ENCODE data around the gene IP6K1. TPM values are rescaled to one million over a fixed set of nuclear protein-coding genes. Genes with fewer than 3 reads are reported as not detected.
"Not testable (repeated sequence)": the region's sequence is repeated elsewhere in the genome, so short reads cannot be mapped to it uniquely, and the experiment has no call there.

The IP6K1 gene
- total RNA-seq (2022) (43.4 and 44.8 TPM in 2 replicates), Bru-seq, nascent RNA (percentile 76 among the genes with signal in this experiment), BruChase-seq, experiment 1, labeled RNA remaining after a 6-hour chase (percentile 78 among the genes with signal in this experiment), BruChase-seq, experiment 2, labeled RNA remaining after a 2-hour chase (percentile 81 among the genes with signal in this experiment)
- long read RNA-seq, full-length matches to known transcripts: 37 of 61 reads
- long read RNA-seq, partial matches to known transcripts: 11 of 61 reads
- long read RNA-seq, other reads (novel, unspliced or antisense): 13 of 61 reads

DNA sequence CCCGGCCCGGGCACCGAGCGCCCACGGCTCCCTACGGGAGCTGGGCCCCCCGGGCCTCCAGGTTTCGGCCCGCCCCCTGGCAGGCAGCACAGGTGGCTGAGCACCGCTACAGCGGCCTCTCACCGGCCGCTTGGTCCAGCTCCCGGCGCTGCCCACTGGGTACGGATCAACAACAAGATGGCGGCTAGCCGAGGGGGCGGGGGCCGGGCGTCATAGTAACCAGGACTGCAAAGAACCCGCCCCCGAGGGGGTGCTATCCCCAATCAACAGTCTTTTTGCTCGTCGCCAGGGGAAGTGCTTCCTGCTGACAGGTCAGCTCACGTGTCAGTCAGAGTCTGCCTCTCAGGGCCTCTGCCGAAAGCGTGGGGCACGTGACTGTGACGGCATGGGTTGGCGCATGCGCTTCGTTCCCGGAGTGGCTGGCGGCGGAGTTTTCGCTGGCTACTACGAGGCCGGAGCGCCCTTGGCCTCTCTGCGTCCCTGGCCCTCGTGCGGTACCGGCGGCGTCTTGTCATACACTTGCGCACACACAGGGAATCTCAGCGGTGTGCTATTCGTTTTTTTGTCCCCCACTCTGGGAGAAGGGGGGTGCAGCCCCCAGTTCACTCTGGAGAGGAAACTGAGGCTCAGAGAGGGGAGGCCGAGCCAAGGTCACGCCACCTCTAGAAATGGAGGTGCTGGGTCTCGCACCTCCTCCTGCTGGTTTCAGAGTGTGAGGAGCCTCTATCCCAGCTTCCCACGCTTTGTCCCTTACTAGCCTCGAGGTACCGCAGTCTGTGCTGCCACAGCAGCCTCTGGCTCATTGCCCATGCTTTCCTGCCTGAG is at the start of gene IP6K1:
TSS of gene IP6K1 (minus strand) at position 186 of the 825 bp plus-strand sequence. CDS start 38,502 bp downstream, outside the sequence.
- H3K4me1 Mint-ChIP-seq (ENCODE audit: insufficient read depth, unreplicated experiment): no peaks in the 10 kb centered on the region
- H3K27me3 Mint-ChIP-seq (ENCODE audit: insufficient read depth, unreplicated experiment): no peaks in the 10 kb centered on the region
- DNase-seq (ENCODE audit: unreplicated experiment): peak; percentile 100
- no peaks in the 10 kb centered on the region for H3K9me3 Mint-ChIP-seq (ENCODE audit: unreplicated experiment)
- no TSS peak for BruUV-seq (replicated peaks)
- ChIA-PET CTCF (interaction anchor here (0.6 to 3.2 kb wide), 8 partner anchors 10 to 139 kb away, joined by 3 to 15 read pairs (median 3); partner anchors contain the start of gene CDHR4), POLR2A (interaction anchor here (0.5 to 3.5 kb wide), 22 partner anchors 11 to 303 kb away, joined by 3 to 33 read pairs (median 4); partner anchors contain the start of genes AMIGO3, CDHR4, GMPPB and INKA1)
- intact Hi-C loops (cut with micrococcal nuclease): loop anchor here (2.0 kb wide), 1 partner anchor 16 kb away; the partner anchor contains the start of gene INKA1
- TF ChIP-seq, protein P1, sequence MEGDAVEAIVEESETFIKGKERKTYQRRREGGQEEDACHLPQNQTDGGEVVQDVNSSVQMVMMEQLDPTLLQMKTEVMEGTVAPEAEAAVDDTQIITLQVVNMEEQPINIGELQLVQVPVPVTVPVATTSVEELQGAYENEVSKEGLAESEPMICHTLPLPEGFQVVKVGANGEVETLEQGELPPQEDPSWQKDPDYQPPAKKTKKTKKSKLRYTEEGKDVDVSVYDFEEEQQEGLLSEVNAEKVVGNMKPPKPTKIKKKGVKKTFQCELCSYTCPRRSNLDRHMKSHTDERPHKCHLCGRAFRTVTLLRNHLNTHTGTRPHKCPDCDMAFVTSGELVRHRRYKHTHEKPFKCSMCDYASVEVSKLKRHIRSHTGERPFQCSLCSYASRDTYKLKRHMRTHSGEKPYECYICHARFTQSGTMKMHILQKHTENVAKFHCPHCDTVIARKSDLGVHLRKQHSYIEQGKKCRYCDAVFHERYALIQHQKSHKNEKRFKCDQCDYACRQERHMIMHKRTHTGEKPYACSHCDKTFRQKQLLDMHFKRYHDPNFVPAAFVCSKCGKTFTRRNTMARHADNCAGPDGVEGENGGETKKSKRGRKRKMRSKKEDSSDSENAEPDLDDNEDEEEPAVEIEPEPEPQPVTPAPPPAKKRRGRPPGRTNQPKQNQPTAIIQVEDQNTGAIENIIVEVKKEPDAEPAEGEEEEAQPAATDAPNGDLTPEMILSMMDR (IDR thresholded peaks at IDR 0.05; ENCODE audit: unreplicated experiment): no peak
- H3K4me3 Mint-ChIP-seq (ENCODE audit: unreplicated experiment): peak within 1 kb of the TSS; percentile 84
- H3K27ac Mint-ChIP-seq (ENCODE audit: low read depth, unreplicated experiment): peak within 1 kb of the TSS; percentile 97
- H3K36me3 Mint-ChIP-seq (ENCODE audit: insufficient read depth, unreplicated experiment): peaks cover 11% of the 10 kb centered on the region

DNA sequence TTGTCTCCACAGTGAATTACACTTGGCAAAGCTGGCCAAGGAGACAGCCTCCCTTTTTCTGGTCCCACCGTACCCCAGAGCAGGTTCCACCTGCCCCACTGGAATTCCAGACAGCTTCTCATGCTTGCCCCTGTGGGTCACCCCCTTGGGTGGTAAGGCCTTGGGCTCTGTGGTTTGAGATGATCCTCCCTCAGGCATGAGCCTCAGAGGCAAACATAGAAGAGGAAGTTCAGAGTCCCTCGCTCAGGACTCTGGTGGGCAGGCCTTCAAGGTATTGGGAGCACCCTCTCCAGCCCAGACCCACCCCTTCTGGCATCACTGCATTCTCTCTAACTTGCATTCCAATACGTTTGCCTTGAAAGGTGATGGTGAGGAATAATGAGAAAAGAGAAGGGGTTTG is 45.0 kb upstream of the IP6K1 start:
- no peaks in the 10 kb centered on the region for H3K9me3 Mint-ChIP-seq (ENCODE audit: unreplicated experiment)
- no peak overlapping the region for H3K27ac Mint-ChIP-seq (ENCODE audit: low read depth, unreplicated experiment)
- H3K4me1 Mint-ChIP-seq (ENCODE audit: insufficient read depth, unreplicated experiment): no peaks in the 10 kb centered on the region
- H3K36me3 Mint-ChIP-seq (ENCODE audit: insufficient read depth, unreplicated experiment): peaks cover 8% of the 10 kb centered on the region
- DNase-seq (ENCODE audit: unreplicated experiment): no peak
- TF ChIP-seq, protein P1 (IDR thresholded peaks at IDR 0.05; ENCODE audit: unreplicated experiment): no peak
- POLR2A ChIA-PET: no interaction called here
- intact Hi-C loops (cut with micrococcal nuclease): no loop called here
- no peak overlapping the region for H3K4me3 Mint-ChIP-seq (ENCODE audit: unreplicated experiment)
- H3K27me3 Mint-ChIP-seq (ENCODE audit: insufficient read depth, unreplicated experiment): no peaks in the 10 kb centered on the region
- CTCF ChIA-PET: interaction anchor here (1.1 kb wide), 1 partner anchor 10 kb away, joined by 3 read pairs; no protein-coding TSS in a partner anchor
- BruUV-seq (replicated peaks): no TSS peak

DNA sequence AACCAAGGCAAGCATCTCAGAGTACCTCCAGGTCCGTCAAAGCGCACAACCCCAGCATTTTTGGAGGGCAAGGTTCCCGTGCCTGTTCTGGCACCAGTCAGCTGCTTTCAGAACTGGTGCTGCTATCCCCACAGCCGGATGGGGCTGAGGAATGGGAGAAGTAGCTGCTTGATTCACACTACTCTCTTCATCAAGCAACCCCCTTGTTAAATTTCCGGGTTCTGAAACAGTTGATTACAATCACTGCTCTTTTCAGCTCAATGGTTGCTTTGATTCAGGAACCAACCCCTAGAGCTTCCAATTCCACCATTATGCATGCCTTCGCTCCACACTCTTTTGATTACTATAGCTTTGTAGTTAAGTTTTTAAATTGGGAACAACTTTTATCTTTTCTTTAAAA is 39.7 kb upstream of the IP6K1 start:
- H3K4me3 Mint-ChIP-seq (ENCODE audit: unreplicated experiment): no peak overlapping the region
- TF ChIP-seq, protein P1 (IDR thresholded peaks at IDR 0.05; ENCODE audit: unreplicated experiment): no peak
- H3K36me3 Mint-ChIP-seq (ENCODE audit: insufficient read depth, unreplicated experiment): no peaks in the 10 kb centered on the region
- ChIA-PET CTCF (interaction anchor here (1.1 to 1.9 kb wide), 3 partner anchors 13 to 22 kb away, joined by 3 to 19 read pairs (median 3); partner anchors contain the start of genes INKA1 and UBA7), POLR2A (no interaction called here)
- no TSS peak for BruUV-seq (replicated peaks)
- no peak overlapping the region for H3K27ac Mint-ChIP-seq (ENCODE audit: low read depth, unreplicated experiment)
- H3K27me3 Mint-ChIP-seq (ENCODE audit: insufficient read depth, unreplicated experiment): no peaks in the 10 kb centered on the region
- no peaks in the 10 kb centered on the region for H3K4me1 Mint-ChIP-seq (ENCODE audit: insufficient read depth, unreplicated experiment)
- intact Hi-C loops (cut with micrococcal nuclease): no loop called here
- DNase-seq (ENCODE audit: unreplicated experiment): no peak
- H3K9me3 Mint-ChIP-seq (ENCODE audit: unreplicated experiment): no peaks in the 10 kb centered on the region

DNA sequence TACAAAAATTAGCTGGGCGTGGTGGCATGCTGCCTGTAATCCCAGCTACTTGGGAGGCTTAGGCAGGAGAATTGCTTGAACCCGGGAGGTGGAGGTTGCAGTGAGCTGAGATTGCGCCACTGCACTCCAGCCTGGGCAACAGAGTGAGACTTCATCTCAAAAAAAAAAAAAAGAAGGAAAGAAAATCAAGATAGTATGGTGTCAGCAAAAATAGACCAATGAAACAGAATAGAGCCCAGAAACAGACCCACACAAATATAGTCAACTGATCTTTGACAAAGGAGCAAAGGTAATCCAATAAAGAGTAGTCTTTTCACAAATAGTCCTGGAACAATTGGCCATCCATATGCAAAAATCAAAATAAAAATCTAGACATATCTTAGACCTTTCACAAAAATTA is 36.8 kb upstream of the IP6K1 start:
- intact Hi-C loops (cut with micrococcal nuclease); BruUV-seq (replicated peaks); POLR2A ChIA-PET; DNase-seq (ENCODE audit: unreplicated experiment); H3K4me1 Mint-ChIP-seq (ENCODE audit: insufficient read depth, unreplicated experiment); H3K9me3 Mint-ChIP-seq (ENCODE audit: unreplicated experiment); H3K27ac Mint-ChIP-seq (ENCODE audit: low read depth, unreplicated experiment); H3K36me3 Mint-ChIP-seq (ENCODE audit: insufficient read depth, unreplicated experiment); H3K27me3 Mint-ChIP-seq (ENCODE audit: insufficient read depth, unreplicated experiment); H3K4me3 Mint-ChIP-seq (ENCODE audit: unreplicated experiment): not testable (repeated sequence)
- CTCF ChIA-PET: interaction anchor here (0.7 to 2.4 kb wide), 2 partner anchors 12 to 16 kb away, joined by 3 to 9 read pairs; no protein-coding TSS in a partner anchor
